HG03439 (cell line): ENCODE data around the gene LRTM2.

ENCODE experiments used
- ATAC-seq: cut with Tn5 transposase; IDR thresholded peaks from one replicate; pipeline ENCODE4 v1.9.1; 2021; ENCODE audit warnings: mild to moderate bottlenecking, moderate library complexity; ENCODE audit not compliant: unreplicated experiment

Gene LRTM2

GRCh38 chr12:1797991-1798640 is 22.2 kb upstream of the LRTM2 start:
- ATAC-seq, result no peak

GRCh38 chr12:1798641-1799020 is 21.7 kb upstream of the LRTM2 start:
- ATAC-seq, result no peak

- ATAC-seq, result no peak
Observed at GRCh38 chr12:1799051-1799881, 21.1 kb upstream of the LRTM2 start.

- ATAC-seq, result no peak
Observed at GRCh38 chr12:1799882-1800400, 20.4 kb upstream of the LRTM2 start.

- no peak for ATAC-seq
Observed at GRCh38 chr12:1800401-1801302, 19.7 kb upstream of the LRTM2 start.

GRCh38 chr12:1801303-1801975 is 18.9 kb upstream of the LRTM2 start:
- no peak for ATAC-seq

GRCh38 chr12:1803736-1804135 is 16.6 kb upstream of the LRTM2 start:
- ATAC-seq, result no peak

- ATAC-seq, result peak; percentile 78
Observed at GRCh38 chr12:1804545-1805332, 15.6 kb upstream of the LRTM2 start.

- no peak for ATAC-seq
Observed at GRCh38 chr12:1805441-1806081, 14.8 kb upstream of the LRTM2 start.

- ATAC-seq, result no peak
Observed at GRCh38 chr12:1806301-1807086, 13.9 kb upstream of the LRTM2 start.

GRCh38 chr12:1807087-1807860 is 13.1 kb upstream of the LRTM2 start:
- no peak for ATAC-seq

- ATAC-seq, result no peak
Observed at GRCh38 chr12:1808036-1808797, 12.1 kb upstream of the LRTM2 start.

- no peak for ATAC-seq
Observed at GRCh38 chr12:1808798-1809480, 11.4 kb upstream of the LRTM2 start.

GRCh38 chr12:1809591-1810190 is 10.7 kb upstream of the LRTM2 start:
- ATAC-seq, result no peak

- ATAC-seq, result no peak
Observed at GRCh38 chr12:1810201-1810930, 10.0 kb upstream of the LRTM2 start.

- no peak for ATAC-seq
Observed at GRCh38 chr12:1810931-1811280, 9.5 kb upstream of the LRTM2 start.
